Skin of body (tissue), 2 donors: ENCODE data around the gene CDK6. TPM values are rescaled to one million over a fixed set of nuclear protein-coding genes. Genes with fewer than 3 reads are reported as not detected.

Experiments
- DNase-seq: peaks from one replicate; lab custom pipeline; 2025; lab: John Stamatoyannopoulos, UW
- total RNA-seq: library from RNA; depleted of rRNA; stranded (reverse); fragments of >200 nt; gene quantifications from one replicate; pipeline ENCODE4 v1.2.3, GENCODE V29; 2014

The CDK6 gene
- total RNA-seq, 1 donor from 2014 or later = 58.8 TPM

DNA sequence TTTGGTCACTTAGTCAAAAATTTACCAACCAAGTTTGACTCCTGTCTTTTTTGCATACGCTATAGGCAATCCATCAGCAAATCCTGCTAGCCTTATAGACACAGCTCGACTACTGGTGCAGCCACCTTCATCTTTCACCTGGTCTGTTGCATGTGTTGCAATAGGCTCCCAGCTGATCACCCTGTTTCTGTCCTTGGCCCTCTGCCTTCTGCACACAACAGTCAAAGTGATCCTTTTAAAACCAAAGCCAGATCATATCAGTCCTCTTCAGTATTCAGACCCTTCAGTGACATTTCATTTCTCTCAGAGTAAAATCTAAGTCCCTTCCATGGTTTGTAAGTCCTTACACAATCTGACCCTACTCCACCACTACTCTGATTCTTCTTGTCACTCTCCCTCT lies 10.9 kb upstream of the CDK6 start:
- DNase-seq = no peak

DNA sequence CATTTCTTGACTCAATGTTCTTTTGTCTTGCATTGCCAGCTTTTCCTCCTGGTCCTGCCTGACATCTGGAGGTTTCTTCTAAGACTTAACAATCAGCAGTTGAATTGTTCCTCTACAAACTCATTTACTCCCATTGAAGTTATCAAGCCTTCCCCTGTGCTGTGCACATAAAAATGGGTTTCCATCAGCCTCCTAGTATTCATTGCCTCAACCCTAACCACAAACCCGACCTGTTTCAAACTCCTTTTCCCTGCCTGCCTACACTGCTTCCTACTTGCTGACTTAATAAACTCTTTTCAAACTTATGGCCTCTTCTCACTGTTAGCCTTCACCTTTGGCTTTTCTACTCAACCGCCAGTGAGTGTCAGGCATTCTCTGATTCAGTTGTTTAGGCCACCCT lies 9.4 kb upstream of the CDK6 start:
- DNase-seq = no peak

DNA sequence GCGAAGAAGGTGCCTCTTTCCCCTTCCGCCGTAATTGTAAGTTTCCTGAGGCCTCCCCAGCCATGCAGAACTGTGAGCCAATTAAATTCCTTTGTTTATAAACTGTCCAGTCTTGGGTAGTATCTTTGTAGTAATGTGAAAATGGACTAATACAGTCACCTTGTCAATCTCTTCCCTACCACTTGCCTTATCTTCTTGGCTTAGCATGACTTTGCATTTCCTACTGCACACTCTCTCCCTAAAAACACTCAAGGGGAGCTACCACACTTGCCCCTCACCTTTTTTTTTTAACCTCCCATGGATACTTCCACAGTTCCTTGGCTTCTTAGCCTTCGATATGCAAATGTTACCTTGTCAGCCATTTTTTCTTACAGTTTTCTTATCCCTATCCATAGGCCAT lies 7.4 kb upstream of the CDK6 start:
- no peak for DNase-seq

DNA sequence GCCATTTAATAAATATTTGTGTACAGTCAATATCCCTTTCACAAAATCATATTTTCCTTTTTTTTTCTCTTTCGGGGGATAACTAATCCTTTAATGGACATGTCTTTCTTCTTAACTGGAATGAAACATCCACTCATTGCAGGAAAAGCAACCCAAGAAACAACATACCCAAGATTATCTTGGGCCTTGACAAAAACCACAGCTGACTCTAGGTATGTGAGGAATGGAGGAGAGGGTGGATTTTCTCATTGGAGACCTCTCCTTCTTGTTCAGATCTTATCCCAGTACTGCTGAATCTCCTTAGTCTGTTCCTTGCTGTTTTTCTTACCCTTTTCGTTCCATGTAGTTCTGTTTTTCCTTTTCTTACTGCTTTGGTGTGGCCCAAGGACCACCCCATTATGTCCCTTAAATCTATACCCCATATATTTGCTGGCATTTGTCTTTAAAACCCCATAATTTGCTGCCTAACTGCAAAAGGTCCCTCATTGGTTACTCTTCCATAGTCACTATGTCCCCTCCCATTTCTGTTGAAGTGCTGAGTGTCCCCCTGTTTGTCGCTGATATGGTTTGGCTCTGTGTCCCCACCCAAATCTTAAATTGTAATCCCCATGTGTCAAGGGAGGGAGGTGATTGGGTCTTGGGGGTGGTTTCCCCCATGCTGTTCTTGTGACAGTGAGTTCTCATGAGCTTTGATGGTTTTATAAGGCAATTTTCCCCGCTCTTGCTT lies 6.8 kb upstream of the CDK6 start:
- no peak for DNase-seq

DNA sequence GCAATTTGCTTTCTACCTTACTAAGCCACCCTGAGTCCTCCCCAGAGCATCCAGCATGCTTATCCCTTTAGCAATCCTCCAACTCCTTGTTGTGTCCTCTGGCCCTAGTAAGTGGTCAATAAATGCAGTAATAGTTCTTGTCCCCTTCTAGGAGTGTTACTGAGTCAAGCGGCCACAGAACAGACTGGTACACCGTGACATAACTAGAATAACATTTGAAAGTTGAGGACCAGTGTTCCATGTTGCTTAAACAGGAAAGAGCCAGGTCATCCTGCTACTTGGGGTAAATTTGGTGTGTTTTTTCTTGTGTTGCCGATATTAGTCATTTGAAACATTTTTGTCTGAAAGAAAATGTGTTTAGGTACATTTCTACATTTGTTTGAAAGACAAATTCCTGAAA lies 4.8 kb upstream of the CDK6 start:
- no peak for DNase-seq

DNA sequence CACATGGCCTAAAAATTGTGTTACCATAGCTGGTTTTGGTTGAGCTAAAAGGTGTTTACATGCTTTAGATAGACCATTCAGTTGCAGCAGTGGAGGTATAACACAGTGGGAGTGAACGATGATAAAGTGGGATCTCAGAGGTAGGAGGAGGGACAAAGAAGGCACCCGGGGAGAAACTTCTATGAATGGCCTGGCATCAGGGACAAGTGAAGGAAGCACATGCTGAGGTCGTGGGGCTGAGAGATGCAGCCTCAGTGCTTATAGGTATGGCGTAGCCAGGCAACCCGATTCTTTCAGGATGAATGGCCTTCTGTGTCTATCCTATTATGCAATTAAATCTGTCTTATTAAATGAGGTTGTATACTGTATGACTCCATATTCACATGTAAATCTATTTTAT lies 3.9 kb upstream of the CDK6 start:
- no peak for DNase-seq

DNA sequence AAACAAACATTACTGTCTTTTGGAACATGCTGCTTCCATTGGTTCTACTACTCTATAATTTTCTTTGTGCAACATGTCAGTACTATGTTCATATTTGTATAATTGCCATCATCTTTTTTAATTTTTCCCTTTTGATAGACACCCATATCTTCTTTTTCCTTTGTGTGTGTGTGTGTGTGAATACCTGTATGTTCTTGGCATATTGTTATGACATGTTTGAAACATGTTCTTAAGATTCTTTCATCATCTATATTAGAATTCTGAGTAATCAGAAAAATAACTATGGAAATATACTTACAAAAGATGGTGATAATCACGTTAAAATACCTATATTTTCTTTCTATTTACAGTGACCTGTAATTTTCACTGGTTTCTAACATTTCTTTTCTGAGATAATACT lies 3.5 kb upstream of the CDK6 start:
- no peak for DNase-seq

DNA sequence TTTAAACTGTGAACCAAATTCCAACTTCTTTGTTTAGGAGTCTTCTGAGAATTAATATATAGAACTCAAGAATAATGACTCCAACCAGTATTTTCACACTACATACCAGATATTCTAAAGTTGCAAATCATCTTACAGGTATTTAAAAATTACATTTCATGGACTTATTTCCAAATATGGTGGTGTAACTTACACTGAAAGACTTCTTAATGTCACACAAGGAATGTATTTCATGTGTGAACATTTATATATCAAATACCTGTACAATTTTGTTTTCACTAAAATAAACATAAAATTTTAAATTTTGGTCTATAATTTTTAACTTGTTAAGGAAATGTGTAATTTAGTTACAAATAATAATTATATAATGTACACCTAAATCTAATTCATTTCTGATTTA lies 2.6 kb upstream of the CDK6 start:
- no peak for DNase-seq

DNA sequence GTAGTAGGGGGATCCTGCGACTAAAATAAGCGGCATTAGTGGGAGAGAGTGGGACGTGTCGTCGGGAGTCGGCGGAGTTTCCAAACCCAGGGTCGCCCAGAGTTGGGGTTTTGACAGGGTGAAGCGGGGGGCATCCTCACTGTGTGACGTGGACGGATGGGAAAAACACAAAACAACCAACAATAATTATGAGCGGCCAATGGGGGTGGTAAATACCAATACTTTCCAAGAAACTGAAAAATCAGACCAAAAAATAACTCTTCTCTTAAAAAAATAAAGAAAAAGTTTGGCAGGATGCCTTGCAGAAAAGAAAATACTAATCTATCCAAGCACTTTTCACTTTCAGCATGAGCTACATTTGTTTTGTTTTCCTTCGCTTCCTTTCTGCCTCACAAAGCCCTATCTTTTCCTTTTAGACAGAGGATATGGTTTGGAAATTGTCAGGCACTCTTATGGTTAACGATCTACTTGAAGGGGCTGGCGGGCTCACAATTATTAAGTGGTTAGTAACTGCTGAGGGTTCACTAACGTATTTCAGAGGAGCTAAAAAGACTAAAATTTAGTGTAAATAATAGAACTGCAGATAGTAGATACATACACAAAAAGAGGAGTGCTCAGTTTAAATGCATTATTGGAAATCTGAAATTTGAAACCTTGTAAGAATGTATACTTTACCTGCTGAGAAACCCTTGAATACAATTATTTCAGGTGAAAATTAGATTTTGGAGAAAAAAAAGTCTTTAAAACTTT lies 802 bp upstream of the CDK6 start:
- DNase-seq = peak; percentile 73

DNA sequence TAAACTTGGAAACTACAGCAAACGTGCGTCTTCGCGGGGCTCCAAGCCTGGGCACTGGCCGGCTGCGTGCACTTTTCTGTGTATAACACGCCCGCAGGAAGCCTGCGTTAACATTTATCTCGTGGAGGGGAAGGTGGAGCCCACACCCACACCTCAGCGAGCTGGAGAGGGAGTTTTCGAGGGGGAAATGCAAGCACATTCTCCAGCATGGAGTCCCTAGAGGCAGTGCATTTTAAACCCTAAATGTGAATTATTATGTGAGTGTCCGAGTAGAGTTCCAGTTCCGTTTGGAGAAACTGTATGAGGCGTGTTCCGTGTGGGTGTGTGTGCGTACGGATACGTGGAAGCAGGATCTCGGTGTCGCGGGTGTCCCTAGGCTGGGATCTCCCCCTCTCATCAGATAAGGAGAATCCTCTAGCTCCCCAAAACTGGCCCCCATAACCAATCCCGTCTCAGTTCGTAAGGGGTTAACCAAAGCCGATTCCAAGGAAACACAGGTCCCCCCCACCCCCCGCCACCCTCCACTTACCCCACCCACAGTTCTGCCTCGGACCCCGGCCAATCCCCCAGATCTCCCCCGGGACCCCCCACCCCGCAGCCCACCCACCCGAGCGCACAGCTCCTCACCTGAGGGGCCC lies 403 bp downstream of the CDK6 start:
- DNase-seq = peak; percentile 49

DNA sequence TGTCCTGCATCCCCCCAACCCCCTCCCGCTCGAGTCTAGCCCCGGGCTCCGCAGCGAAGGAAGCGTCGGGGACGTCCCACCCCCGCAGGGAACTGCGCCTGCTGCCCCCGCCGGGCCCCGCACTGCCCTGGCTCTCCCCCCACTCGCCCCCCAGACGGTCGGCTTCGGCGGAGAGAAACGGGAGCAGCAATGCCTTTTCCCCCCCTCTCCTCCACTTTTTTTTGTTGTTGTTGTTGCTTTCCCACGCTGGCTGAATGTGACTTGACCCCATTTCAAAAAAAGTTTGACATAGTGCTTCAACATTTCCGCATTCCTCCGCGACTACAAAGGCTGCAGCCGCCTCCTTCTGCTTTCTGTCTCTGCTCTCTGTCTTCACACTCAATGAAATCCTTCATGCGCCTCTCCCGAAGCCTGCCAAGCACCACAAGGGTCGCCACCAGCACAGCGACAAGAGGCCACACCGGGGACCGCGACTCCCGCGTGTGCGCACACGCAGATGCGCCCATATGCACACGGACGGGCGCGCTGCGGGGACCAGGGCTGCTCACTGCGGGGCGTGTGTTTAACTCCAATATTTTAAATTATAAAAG lies 1.0 kb downstream of the CDK6 start:
- DNase-seq = peak; percentile 80

DNA sequence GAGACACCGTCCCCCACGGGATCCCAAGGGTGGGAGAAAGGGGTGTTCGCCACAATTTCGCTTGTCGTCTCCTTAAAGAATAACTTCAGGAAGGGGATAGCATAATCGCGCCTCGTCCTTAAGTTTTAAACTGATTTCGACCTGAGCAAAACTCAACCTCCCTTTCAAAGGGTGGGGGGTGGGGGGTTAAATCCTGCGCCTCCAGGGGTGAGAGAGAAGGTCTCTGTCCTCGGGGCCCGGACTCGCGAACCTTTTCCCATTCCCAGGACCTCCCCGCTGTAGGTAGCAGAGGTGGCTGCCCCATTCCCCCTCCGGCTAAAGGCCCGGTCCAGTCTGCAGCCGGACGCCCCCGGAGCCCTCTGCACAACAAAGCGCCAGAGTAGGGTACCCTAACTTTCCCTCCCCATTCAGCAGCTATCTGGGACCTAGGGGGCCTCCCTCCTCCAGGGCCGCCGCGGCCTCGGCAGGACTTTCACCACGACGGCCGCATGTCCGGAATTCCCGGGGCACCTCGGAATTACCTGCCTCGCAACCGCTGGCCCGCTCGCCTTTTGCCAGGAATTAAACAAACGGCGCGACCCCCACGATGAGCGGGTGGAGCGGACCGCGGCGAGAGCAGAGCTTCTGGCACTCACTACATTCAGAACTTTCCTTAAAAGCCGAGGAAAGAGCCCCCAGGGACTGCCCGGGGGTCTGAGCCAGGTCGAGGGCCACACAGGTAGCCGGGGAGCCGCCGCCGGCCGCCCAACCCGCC lies 1.7 kb downstream of the CDK6 start:
- DNase-seq = peak; percentile 44

DNA sequence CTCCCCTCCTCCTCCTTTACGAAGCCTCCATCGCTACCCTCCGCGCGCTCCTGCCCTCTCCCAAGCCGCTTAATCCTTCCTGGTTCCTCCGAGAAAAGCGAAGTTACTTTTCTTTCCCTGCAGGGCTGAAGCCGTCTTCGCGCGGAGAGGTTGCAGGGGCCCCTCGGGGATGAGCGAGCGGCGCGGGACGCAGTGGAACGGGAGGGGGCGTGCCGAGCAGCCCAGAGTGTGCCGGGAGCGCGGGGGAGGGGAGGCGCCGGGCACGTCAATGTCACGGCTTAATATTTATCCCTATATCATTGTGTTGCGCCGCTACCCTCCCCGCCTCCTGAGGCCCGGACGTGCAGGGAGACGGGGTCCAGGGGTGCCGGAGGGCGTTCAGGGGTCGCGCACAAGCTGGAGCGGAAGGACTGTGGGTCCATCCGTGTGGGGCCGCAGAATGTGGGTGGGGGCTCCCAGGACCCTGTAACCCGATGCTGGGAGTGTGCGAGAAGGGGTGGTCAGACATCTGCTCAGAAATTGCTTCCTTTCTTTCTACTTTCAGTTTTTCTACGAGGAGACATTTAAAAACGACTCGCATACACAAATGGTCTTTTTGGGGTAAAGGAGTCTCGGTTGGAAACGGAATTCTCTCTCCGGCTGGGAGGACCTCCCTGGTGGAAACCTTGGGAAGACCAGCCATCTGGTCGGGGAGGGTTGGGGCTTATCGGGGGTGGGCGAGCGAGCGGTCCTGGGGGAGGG lies 2.4 kb downstream of the CDK6 start:
- DNase-seq = peak; percentile 89

DNA sequence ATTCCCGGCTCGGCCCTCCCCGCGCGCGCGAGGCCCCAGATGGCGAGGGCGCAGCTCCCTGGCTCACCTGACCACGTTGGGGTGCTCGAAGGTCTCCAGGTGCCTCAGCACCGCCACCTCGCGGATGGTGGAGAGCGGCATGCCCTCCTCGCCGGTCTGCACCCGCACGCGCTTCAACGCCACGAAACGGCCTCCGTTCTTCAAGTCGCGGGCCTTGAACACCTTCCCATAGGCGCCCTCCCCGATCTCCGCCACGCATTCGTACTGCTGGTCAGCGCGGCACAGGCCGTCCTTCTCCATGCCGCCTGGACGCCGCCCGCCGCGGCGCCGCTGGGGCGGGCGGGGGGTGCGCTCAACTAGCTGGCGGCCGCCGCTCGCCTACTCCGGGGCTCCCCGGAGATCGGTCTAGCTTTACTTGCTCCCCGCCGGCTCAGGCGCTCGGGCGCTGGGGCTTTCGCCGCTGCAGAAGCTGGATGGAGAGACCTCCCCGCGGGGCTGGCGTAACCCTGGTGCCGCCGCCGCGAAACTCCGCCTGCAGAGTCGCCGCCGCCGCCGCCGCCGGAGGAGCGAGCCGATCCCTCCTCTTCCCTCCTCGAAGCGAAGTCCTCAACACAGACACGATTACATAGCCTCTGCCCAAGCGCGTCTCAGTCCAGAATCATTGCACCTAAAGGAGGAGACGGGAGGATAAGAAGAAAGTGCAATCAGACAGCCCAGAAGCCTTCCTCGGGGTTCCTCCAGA lies 3.2 kb downstream of the CDK6 start:
- DNase-seq = peak; percentile 69

DNA sequence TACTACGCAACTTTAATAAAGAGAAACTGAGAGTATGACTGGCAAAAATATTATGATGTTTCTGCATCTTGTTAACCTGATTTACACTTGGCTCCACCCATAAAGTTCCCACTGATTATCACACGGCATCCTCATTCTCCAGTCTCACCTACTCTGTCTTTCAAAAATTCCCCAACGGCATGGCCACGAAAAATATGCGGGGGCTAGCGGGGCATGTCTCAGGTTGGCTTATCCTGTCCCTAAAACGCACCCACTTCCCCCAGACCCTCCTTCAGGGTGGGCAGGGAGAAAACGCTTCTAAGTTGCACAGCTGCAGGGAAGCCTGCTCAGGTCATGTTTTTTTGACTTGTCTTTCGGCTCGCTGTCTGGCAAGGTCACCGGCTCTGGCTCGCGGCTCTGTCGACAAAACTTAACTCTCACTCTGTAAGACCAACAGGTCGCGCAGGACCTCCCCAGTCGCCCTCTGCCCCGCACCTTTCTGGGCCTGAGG lies 3.8 kb downstream of the CDK6 start:
- no peak for DNase-seq

DNA sequence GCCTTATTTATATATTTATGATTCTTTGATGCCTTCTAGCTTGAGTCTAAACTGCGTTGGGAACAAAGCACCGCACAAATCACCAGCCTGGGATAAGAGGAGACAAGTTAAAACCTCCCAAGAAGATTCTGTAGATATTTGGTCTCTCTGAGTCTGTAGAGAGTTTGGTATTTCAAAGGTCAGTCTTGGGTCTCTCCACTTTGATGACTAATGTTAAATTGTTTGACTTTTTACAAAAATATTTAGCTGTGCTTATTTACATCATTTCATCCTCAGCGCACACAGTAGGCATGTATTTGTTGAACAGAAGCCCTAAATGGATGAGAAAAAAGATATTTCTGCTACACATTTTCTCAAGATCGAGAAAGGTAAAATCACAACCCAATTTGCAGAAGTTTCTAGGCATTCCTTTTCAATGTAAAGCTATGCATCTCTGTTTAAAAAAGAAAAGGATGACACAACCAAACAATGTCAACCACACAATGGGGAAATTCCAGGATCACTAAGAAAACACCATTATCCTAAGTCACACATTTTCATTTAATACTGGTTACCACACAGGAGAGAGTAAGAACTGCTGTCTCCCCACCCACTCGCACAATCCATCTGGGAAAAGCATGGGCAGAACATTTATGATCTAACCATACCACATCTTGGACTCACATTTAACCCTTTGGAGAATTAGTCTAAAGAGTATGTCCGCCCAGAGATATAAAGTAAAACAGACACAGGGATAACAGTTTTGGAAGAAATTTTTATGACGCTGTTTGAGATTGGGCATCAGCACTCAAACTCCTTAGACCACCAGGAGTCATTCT lies 4.4 kb downstream of the CDK6 start:
- DNase-seq = peak; percentile 61

DNA sequence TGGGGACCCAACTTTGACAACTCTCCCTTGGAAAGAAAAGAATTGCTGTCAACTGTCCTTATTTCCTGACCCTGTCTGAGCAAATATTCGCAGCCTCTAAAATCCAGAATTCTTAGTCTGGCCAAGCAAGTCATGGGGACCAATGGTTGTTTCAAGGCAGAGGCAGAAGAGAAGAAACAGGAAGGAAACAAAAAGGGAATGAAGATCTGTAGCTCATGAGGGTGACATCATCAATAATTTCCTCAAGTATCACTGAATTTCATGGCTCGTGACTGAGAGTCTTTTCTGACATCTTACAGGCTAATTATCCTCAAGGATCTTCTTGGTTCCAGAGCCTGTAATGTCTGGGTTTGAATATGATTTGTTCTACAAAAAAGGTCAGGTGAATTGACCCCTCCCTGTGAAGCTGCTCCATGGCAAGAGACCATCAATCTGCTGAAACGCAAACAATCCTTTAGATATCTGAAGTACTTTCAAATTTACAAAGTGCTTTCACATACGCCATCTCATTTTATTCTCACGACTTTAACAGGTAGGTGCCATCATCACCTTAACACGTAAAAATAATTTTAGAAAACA lies 5.8 kb downstream of the CDK6 start:
- peak; percentile 25 for DNase-seq

DNA sequence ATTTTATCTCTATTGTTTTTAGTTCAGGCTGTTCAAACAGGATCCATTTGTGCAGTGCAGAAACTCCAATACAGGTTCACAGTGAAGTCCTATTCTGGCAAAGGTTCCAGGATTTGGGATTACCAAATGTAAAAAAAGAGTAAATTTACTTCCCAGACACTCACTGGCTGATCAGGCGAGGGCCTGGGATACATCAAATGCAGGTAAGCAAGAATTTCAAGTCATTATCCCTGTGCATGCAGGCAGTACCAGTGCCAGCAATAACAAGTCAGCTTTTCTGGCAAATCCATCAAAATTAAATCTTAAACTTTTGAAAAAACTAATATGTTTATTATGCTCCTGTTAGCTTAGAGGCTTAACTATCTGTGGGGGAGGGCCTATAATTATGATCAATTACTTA lies 6.3 kb downstream of the CDK6 start:
- DNase-seq = no peak
